Activated CD4-positive, alpha-beta T cell treated with anti-CD3 and anti-CD28 coated beads for 4 hours (primary cell): Measurements from ENCODE around the gene ITGA11.

Source experiments
- DNase-seq, 2 donors: peaks; one replicate each; pipeline ENCODE4 v3.0.0-alpha.2; 2020

Gene ITGA11

DNA sequence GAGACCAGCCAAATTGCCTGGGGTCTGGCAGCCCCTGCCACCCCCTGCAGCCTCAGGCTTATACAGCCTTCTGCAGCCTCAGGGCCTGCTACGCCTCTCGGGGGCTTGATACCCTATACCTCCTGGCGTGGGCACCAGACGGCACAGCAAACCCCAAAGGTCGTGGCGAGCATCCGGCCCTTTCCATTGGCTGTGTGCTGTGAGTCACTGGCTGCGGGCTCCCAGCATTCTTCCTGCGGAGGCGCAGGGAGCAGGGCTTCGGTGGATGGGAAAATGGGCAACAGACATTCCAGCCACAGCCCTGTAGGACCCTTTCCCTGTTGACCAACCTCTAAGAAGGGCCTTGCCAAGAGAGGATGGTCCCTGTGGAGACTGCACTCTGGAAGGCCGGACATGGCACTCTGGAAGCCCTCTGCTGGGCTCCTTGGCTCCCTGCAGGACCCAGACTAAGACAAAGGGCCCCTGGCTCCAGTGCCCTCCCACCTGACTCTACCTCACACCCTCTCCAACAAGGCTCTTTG, 59.6 kb downstream of the ITGA11 start:
- DNase-seq, result no peak

- no peak for DNase-seq
Observed at GRCh38 chr15:68371851-68372250, 60.1 kb downstream of the ITGA11 start.

GRCh38 chr15:68371160-68371559, 60.8 kb downstream of the ITGA11 start:
- no peak for DNase-seq

DNA sequence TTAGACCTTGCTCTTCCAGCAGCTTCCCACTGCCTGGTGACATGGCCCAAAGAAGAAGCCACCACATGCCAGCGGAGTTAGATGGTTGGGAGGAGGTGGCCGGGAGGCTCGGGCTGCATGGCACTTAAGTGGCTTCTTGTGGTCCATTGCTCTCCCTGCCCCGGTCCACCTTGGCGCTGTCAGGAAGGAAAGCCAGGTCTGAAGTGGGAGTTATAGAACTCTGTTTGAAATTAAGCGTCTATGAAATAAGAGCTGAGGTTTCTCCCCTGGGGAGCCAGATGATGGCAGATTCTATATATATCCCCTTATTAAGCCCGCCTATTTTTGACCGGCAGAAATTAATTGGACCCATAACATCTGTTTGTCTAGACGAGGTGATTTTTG, 61.2 kb downstream of the ITGA11 start:
- no peak for DNase-seq

GRCh38 chr15:68369931-68370767, 61.8 kb downstream of the ITGA11 start:
- no peak for DNase-seq

GRCh38 chr15:68368731-68369435, 63.1 kb downstream of the ITGA11 start:
- no peak for DNase-seq

- DNase-seq, result no peak
Observed at GRCh38 chr15:68367992-68368391, 64.0 kb downstream of the ITGA11 start.

DNA sequence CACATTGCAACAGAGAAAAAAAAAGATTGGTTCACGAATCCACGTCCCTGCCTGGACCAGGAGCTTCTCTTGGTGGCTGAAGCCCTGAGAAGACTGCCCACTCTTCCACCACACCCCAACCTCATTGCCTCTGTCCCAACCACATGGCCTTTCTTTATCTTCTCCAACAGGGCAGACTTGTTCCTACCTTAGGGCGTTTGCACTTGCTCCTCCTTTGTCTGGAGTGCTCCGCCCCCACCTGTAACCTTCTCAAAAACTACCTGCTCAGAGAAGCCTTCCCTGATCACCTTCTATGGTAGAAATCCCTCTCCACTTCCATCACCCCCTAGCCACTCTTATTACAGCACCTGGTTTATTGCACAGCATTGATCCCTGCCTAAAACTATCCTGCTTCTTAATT, 64.7 kb downstream of the ITGA11 start:
- DNase-seq, result no peak

DNA sequence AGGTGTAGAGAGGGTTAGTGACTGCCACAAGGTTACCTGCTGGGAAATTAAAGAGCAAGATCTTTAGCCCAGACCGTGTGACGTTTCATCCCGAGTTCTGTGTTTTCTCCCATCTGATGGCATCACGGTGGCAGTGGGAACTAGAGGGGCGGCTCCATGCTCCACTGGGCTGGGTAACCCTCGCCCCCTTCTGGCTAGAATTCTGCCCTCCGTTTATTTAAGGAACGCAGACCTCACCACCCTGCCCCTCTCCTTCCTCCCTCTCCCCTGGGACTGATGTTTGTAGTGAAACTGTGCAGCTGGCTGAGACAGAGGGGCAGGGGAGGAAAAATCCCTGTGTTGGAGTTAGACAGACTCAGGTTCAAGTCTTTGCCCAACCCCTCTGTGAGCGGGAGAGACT, 65.6 kb downstream of the ITGA11 start:
- no peak for DNase-seq

DNA sequence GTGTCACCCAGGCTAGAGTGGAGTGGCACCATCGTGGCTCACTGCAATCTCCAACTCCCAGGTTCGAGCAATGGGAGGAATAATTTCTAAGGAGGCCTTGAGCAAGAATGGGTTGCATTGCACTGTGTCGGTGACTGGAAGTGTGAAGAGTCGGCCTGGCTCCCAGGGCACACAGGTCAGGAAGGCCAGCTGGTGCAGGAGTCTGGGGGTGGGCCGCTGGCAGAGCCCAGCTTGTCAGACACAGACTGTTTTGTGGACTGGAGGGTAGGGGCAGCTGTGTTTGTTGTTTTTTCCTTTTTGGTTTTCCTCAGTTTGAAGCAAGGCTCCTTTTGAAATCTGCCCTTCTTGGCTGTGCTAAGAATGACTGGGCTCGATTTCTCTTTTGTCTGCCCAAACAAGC, 66.2 kb downstream of the ITGA11 start:
- DNase-seq, result no peak

GRCh38 chr15:68365140-68365745, 66.7 kb downstream of the ITGA11 start:
- no peak for DNase-seq

DNA sequence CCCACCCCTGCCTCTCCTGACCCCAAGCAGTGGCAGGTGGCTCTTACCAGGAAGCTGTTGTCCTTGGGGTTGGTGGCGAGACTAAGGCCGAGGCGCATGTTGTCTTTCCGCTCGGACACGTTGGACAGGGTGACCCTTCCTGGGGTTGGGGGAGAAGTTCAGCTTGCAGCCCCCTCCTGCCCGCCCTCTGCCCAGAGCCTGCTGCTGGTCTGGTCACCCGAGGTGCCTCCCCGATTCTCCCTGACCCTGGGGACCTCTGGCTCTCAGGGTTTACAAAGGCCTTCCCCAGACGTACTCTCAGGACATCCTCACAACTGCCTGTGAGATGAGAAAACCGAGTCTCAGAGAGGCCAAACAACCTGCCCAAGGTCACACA, 67.3 kb downstream of the ITGA11 start:
- DNase-seq, result no peak

DNA sequence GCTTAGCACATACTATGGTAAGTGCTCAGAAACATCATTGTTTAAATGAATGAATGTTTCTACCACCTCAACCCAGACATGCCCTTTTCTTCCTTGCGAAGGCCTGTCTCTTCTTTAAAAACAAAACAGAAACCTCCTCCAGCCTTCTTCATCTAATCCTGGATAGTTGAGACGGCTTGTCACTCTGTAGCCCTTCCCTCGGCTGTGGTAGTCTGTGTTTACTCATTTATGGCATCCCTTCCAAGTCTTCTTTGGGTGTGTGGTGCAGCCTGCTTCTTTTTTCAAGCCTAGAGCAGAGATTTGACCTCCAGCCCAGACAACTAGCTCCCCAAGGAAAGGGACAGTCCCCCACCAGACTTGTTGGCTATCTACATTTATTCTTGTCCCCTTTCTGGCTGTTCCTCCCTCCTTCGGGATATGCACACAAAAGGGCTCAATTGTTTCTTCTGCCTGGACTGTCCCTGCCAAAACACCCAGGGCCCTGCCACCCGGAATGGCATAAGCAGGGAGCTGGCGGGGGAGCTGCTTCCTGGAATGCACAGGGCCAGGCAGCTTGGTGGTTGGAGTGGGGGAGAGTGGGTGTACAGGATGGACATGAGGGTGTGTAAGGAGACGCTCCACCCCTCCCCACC, 67.8 kb downstream of the ITGA11 start:
- no peak for DNase-seq

DNA sequence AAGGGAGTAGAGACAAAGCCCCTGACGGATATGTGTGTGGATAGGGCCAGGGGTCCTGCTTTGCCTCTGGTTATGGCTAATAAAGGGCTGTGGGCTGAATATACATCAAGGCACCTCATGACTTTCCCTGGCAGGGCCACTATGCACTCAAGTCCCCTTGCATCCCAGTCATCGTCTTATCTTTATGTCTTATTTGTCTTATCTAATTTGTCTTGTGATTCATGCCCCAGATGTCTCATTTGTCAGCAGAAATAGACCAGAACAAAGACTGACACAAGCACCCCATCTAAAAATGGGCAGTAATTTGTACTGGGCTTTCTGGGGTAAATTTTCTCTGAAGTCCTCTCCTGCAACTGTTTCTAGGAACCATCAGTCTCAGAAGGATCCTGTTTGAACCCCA, 68.6 kb downstream of the ITGA11 start:
- no peak for DNase-seq

DNA sequence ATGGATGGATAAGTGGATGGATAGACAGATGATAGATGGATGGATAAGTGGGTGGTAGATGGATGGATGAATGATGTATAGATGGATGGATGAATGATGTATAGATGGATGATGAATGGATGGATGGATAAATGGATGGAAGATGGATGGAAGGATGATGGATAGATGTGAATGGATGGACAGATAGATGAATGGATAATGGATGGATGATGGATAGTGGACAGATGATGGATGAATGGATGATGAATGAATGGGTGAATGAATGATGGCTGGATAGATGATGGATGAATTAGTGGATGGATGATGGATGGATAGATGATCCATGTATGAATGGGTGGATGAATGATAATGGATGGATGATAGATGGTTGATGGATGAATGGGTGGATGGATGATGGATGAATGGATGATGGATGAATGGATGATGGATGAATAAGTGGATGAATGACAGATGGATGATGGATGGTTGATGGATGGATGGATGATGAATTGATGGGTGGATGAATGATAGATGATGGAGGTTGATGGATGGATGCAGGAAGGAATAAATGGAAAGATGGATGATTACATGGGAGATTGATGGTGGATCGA, 69.3 kb downstream of the ITGA11 start:
- DNase-seq, result no peak

DNA sequence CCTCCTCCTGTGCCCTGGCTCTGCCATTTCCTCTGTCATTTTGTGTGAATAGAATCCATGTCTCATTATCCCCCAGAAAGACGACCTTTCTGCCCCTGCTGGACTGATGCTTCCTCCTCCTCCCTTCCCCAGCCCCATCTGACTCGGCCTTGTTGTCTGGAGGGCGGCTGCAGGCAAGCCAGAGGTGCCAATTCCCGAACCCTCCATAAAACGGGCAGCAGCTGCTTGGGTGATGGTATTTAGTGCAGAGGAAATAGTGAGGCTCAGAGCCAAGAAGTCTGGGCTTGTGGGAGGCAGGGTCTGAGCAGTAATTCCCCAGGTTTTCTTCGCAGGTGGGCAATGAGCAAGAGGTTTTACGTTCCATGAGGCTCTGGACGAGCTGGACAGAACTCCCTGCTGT, 71.2 kb downstream of the ITGA11 start:
- DNase-seq, result no peak

- no peak for DNase-seq
Observed at GRCh38 chr15:68356778-68357177, 75.2 kb downstream of the ITGA11 start.

DNA sequence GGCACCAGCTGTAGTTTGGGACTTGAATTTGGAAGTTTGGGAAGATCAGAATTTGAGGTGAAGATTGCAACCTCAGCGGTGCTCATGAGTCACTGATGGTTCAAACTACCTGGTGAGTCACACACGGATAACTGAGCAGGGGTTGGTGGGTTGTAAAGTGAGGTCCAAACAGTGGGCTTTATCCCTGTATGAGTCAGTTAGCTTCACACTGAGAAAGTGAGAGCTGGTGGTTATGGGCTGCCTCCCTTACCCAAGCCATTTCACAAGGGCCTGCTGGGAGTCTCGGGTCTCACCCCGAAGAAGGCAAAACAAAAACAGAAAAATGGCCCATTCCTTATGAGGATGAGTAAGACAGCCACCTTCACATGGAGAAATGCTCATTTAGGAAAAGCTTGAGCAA, 77.0 kb downstream of the ITGA11 start:
- no peak for DNase-seq

DNA sequence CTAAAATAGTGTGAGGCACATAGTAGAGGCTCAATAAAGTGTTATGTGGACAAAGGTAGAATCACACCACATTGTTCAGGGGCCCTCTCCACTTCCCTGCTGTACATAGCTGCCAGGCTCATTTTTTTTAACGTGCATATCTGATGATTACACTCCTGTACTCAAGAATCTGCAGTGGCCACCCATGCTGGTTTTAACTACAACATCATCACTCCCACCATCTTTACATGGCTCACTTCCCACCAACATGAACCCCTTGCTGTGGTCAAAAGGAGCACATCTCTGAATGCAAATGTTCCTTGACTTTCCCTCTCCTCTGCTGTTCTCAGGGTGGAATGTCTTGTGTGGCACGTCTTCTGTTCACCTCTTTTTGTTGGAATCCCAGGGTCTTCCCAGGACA, 77.7 kb downstream of the ITGA11 start:
- DNase-seq, result no peak

DNA sequence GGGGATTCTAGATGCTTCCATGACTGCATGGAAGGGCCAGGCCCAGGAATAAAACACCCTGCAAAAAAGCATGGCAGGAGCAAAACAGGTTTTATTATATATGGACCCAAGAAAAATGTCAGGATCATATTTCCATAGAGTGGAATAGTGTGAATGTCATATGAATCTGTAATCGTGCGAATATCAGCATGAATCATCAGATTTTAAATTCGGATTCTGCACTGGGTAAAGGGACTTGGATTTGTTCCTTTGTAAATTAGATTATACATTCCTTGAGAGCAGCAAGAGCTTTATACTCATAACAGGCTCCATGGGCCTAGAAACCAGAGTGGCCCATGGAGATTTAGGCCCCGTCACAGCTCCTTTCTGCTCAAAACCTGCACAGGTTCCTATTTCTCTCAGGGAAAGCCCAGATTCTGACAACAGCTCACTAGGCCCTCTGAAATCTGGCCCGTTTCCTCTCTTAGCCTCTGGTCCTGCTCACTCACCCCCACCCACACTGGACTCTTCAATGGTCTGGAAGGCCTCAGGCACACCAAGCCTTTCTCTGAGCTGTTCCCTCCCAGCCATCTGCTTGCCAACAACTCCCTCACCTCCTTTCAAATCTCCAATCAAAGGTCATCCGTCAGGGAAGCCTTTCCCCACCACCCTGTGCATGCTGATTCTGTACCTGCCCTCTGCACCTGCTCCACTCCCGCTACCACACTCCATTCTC, 78.4 kb downstream of the ITGA11 start:
- no peak for DNase-seq

DNA sequence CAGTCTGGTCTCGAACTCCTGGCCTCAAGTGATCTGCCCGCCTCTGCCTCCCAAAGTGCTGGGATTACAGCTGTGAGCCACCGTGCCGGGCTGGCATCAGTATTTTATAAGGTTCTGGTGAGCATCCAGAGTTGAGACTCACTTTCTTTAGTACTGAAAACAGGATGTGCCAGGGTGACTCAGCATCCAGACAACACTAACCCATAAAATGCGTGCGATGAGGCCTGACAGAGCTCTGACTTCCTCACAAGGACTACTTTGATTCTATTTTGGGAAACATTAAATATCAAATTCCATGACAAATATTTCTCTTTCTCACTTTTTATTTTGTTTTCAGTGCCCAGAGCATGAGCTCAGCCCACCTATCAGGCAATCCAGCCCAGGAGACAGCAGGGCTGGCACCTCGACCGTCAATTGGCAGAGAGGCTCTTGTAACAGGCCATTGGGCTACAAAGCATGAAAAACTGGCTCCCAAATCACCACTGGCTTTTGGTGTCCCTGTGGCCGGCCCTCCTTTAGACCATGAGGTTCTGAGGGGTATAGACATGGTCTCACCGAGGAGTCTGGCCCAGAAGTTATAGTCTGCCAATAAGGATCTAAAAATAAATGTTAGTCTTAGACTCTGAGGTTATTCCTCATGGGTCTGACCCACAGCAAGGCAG, 79.4 kb downstream of the ITGA11 start:
- peak; percentile 29 to 39 for DNase-seq

DNA sequence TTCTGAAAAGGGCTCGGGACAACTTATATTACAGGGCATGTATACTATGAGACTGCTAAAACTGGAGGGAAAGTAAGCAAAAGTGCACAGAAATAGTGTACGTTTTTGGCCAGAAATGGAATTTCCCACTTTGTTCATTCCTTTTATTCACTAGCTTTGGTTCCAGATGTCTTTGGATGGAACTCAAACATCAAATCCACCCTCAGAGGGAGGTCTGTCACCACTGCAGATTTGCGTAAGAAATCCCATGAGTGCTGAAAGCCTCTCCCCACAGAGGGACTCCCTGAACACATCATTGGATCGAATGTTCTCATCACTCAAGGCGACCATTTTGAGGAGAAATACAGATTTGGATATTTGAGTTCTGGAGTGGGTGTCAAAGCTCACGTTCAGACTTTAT, 82.8 kb downstream of the ITGA11 start:
- DNase-seq, result no peak
